ENCODE measurements around the gene ARL14EP.

- TF ChIP-seq POLR2AphosphoS5 (IDR thresholded peaks at IDR 0.05; ENCODE audit: borderline replicate concordance, low read depth, low read length), result no peak
- no peak for TF ChIP-seq EZH2 (IDR thresholded peaks at IDR 0.05)
Observed at GRCh38 chr11:30321321-30321720, 1.6 kb upstream of the ARL14EP start.

Measured in SK-N-MC (cell line).